Neural cell (in vitro differentiated cells): ENCODE results near the gene TSKU. TPM values are rescaled to one million over a fixed set of nuclear protein-coding genes. Genes with fewer than 3 reads are reported as not detected.

ENCODE experiments used
- H2AFZ ChIP-seq: fragments of 200-600, 300-800 bp; sonication (generic), shearing (Covaris generic); 2 replicates; pipeline ENCODE4 v1.6.0; 2014; ENCODE audit warnings: low read depth, mild to moderate bottlenecking, antibody characterized with exemption, low read length, moderate library complexity
- H3F3A ChIP-seq: fragments of 200-600 bp; shearing (Covaris generic); 2 replicates; pipeline ENCODE4 v1.6.1; 2016; ENCODE audit warnings: mild to moderate bottlenecking, moderate library complexity, mixed read lengths, antibody characterized with exemption, low read length; ENCODE audit not compliant: insufficient read depth, poor library complexity, severe bottlenecking
- H3K27ac ChIP-seq: fragments of 200-600, 300-800 bp; sonication (generic), shearing (Covaris generic); 2 replicates; pipeline ENCODE4 v1.5.1; 2014; ENCODE audit warnings: mild to moderate bottlenecking, low read length, moderate library complexity
- H3K27me3 ChIP-seq: fragments of 300-800, 200-600 bp; sonication (generic), shearing (Covaris generic); 2 replicates; pipeline ENCODE4 v1.6.0; 2014; ENCODE audit warnings: mild to moderate bottlenecking, low read depth, low read length, moderate library complexity; ENCODE audit not compliant: insufficient read depth
- H3K36me3 ChIP-seq: fragments of 300-800, 200-600 bp; sonication (generic), shearing (Covaris generic); 2 replicates; pipeline ENCODE4 v1.5.1; 2014; ENCODE audit warnings: mild to moderate bottlenecking, antibody characterized with exemption, low read length, moderate library complexity; ENCODE audit not compliant: insufficient read depth
- H3K4me2 ChIP-seq: fragments of 300-800, 200-600 bp; sonication (generic), shearing (Covaris generic); 2 replicates; pipeline ENCODE4 v1.6.0; 2014; ENCODE audit warnings: mild to moderate bottlenecking, low read length
- H3K4me3 ChIP-seq: fragments of 300-800, 200-600 bp; sonication (generic), shearing (Covaris generic); 2 replicates; pipeline ENCODE4 v1.5.1; 2014; ENCODE audit warnings: mild to moderate bottlenecking, low read length, moderate library complexity
- H3K79me2 ChIP-seq: fragments of 200-600 bp; shearing (Covaris generic); replicated peaks from 2 replicates; pipeline ENCODE4 v1.6.0; 2014; ENCODE audit warnings: mild to moderate bottlenecking, low read length, moderate library complexity; ENCODE audit not compliant: insufficient read depth
- H3K9ac ChIP-seq: fragments of 300-800, 200-600 bp; sonication (generic), shearing (Covaris generic); 2 replicates; pipeline ENCODE4 v1.6.1; 2016; ENCODE audit warnings: mild to moderate bottlenecking, low read length, mixed read lengths
- H3K9me2 ChIP-seq: fragments of 200-600 bp; shearing (Covaris generic); 2 replicates; pipeline ENCODE4 v1.6.1; 2016; ENCODE audit warnings: mild to moderate bottlenecking, low read length, mixed read lengths; ENCODE audit not compliant: insufficient read depth
- H3K9me3 ChIP-seq: fragments of 200-600, 300-800 bp; sonication (generic), shearing (Covaris generic); 2 replicates; pipeline ENCODE4 v1.6.1; 2016; ENCODE audit warnings: mild to moderate bottlenecking, mixed run types, low read length, moderate library complexity, mixed read lengths
- H4K20me1 ChIP-seq: fragments of 200-600 bp; shearing (Covaris generic); 2 replicates; pipeline ENCODE4 v1.6.1; 2016; ENCODE audit warnings: mild to moderate bottlenecking, mixed run types; ENCODE audit not compliant: insufficient read depth
- EP300 ChIP-seq: fragments of 450-650 bp; conservative IDR thresholded peaks from 2 replicates; pipeline ENCODE4 v1.6.1; 2014; ENCODE audit warnings: antibody characterized with exemption, mild to moderate bottlenecking, moderate library complexity; ENCODE audit not compliant: poor library complexity, severe bottlenecking
- EZH2 ChIP-seq: fragments of 200-600, 300-800 bp; shearing (Covaris generic), sonication (generic); IDR thresholded peaks from 2 replicates; pipeline ENCODE4 v1.6.1; 2014; ENCODE audit warnings: antibody characterized with exemption, low read length, borderline replicate concordance, mild to moderate bottlenecking; ENCODE audit not compliant: insufficient read depth, poor library complexity, severe bottlenecking
- MXI1 ChIP-seq: fragments of 450-650 bp; conservative IDR thresholded peaks from 2 replicates; pipeline ENCODE4 v1.6.1; 2014; ENCODE audit warnings: antibody characterized with exemption, mild to moderate bottlenecking; ENCODE audit not compliant: poor library complexity, severe bottlenecking
- POLR2AphosphoS5 ChIP-seq: IDR thresholded peaks from 2 replicates; pipeline ENCODE4 v1.6.1; 2012
- RAD21 ChIP-seq: fragments of 450-650 bp; conservative IDR thresholded peaks from 2 replicates; pipeline ENCODE4 v1.6.1; 2014; ENCODE audit warnings: antibody characterized with exemption, mild to moderate bottlenecking, moderate library complexity
- SMC3 ChIP-seq: fragments of 450-650 bp; conservative IDR thresholded peaks from 2 replicates; pipeline ENCODE4 v1.6.1; 2014; ENCODE audit warnings: antibody characterized with exemption, mild to moderate bottlenecking, moderate library complexity; ENCODE audit not compliant: poor library complexity
- TAF1 ChIP-seq: IDR thresholded peaks from 2 replicates; pipeline ENCODE4 v1.6.1; 2012; ENCODE audit warnings: low read depth
- polyA plus RNA-seq: library from polyadenylated mRNA; depleted of rRNA; stranded (reverse); fragments of >200 nt; gene quantifications from 2 replicates; pipeline ENCODE4 v1.2.3, GENCODE V29; 2014
- TF ChIP-seq, protein P1 (sequence below): fragments of 450-650 bp; IDR thresholded peaks from 2 replicates; pipeline ENCODE4 v1.5.1; 2014; ENCODE audit warnings: antibody characterized with exemption, mild to moderate bottlenecking, moderate library complexity; ENCODE audit not compliant: poor library complexity, severe bottlenecking
- TF ChIP-seq, protein P2 (sequence below): IDR thresholded peaks from 2 replicates; pipeline ENCODE4 v1.6.1; 2012; ENCODE audit warnings: borderline replicate concordance

The TSKU gene
- polyA plus RNA-seq, 1 donor from 2014 or later: 3.5 TPM

DNA sequence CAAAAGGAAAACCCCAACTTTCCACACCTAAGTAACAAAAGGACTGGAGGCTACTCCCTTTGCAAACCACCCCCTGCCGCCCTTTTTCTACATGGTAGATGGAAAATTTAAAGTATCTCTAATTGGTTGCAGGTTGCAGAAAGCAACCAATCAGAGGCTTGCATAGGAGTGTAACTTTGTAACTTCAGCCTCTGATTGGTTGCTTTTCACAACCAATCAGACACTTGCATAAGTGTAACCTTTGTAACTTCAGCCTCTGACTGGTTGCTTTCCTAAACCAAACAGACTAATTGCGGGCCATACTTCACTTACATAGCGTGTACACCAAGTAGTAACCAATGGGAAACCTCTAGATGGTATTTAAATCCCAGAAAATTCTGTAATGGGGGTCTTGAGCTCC is 60.8 kb downstream of the TSKU start:
- Histone ChIP-seq H3F3A (no peaks in the 10 kb centered on the region), H3K9me2 (no peaks in the 10 kb centered on the region), H3K27ac (no peak overlapping the region), H3K79me2 (no peaks in the 10 kb centered on the region), H3K4me2 (no peak overlapping the region), H4K20me1 (no peaks in the 10 kb centered on the region), H3K9ac (no peak overlapping the region), H3K4me3 (no peak overlapping the region), H3K9me3 (no peaks in the 10 kb centered on the region), H2AFZ (no peak overlapping the region), H3K27me3 (no peaks in the 10 kb centered on the region), H3K36me3 (no peaks in the 10 kb centered on the region)
- TF ChIP-seq TAF1 (no peak), EP300 (no peak), SMC3 (no peak), RAD21 (no peak), POLR2AphosphoS5 (no peak)

DNA sequence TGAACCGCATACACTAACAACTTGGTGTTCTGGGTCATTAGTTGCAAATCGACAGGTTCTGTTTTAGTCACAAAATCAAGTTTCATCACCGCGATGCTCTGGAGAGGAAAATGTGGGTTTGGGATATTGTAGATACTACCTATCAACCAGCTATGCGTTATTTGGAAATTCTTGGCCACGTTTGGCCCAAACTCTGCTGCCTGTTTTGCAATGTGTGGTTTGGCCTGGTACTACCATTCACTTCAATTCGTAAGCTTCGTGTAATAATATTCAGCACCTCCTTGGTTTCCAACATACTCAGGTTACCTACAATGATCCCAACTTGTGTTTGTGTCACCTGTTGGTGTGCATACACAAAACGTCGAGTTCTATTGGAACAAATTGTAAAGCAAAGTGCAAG is 61.4 kb downstream of the TSKU start:
- Histone ChIP-seq H4K20me1 (no peaks in the 10 kb centered on the region), H3K9me2 (no peaks in the 10 kb centered on the region), H3K27me3 (no peaks in the 10 kb centered on the region), H3K4me3 (no peak overlapping the region), H2AFZ (no peak overlapping the region), H3K4me2 (no peak overlapping the region), H3F3A (no peaks in the 10 kb centered on the region), H3K9me3 (no peaks in the 10 kb centered on the region), H3K9ac (no peak overlapping the region), H3K27ac (no peak overlapping the region), H3K79me2 (no peaks in the 10 kb centered on the region), H3K36me3 (no peaks in the 10 kb centered on the region)
- TF ChIP-seq POLR2AphosphoS5 (no peak), EZH2 (no peak), SMC3 (no peak), TAF1 (no peak), EP300 (no peak), MXI1 (no peak), RAD21 (no peak)
- TF ChIP-seq, protein P1, sequence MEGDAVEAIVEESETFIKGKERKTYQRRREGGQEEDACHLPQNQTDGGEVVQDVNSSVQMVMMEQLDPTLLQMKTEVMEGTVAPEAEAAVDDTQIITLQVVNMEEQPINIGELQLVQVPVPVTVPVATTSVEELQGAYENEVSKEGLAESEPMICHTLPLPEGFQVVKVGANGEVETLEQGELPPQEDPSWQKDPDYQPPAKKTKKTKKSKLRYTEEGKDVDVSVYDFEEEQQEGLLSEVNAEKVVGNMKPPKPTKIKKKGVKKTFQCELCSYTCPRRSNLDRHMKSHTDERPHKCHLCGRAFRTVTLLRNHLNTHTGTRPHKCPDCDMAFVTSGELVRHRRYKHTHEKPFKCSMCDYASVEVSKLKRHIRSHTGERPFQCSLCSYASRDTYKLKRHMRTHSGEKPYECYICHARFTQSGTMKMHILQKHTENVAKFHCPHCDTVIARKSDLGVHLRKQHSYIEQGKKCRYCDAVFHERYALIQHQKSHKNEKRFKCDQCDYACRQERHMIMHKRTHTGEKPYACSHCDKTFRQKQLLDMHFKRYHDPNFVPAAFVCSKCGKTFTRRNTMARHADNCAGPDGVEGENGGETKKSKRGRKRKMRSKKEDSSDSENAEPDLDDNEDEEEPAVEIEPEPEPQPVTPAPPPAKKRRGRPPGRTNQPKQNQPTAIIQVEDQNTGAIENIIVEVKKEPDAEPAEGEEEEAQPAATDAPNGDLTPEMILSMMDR: no peak
- TF ChIP-seq, protein P2, sequence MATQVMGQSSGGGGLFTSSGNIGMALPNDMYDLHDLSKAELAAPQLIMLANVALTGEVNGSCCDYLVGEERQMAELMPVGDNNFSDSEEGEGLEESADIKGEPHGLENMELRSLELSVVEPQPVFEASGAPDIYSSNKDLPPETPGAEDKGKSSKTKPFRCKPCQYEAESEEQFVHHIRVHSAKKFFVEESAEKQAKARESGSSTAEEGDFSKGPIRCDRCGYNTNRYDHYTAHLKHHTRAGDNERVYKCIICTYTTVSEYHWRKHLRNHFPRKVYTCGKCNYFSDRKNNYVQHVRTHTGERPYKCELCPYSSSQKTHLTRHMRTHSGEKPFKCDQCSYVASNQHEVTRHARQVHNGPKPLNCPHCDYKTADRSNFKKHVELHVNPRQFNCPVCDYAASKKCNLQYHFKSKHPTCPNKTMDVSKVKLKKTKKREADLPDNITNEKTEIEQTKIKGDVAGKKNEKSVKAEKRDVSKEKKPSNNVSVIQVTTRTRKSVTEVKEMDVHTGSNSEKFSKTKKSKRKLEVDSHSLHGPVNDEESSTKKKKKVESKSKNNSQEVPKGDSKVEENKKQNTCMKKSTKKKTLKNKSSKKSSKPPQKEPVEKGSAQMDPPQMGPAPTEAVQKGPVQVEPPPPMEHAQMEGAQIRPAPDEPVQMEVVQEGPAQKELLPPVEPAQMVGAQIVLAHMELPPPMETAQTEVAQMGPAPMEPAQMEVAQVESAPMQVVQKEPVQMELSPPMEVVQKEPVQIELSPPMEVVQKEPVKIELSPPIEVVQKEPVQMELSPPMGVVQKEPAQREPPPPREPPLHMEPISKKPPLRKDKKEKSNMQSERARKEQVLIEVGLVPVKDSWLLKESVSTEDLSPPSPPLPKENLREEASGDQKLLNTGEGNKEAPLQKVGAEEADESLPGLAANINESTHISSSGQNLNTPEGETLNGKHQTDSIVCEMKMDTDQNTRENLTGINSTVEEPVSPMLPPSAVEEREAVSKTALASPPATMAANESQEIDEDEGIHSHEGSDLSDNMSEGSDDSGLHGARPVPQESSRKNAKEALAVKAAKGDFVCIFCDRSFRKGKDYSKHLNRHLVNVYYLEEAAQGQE: no peak

DNA sequence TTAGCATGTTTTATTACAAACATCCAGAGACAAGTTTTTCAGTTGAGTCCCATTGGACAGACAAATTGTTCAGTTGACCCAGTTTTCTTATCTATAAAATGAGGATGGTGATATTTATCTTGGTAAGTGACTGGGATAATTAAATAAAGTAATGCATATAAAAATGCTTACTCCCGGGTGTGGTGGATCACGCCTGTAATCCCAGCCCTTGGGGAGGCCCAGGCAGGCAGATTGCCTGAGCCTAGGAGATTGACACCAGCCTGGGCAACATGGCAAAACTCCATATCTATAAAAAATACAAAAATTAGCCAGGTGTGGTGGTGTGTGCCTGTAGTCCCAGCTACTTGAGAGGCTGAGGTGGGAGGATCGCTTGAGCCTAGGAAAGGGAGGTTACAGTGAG is 61.9 kb downstream of the TSKU start:
- TF ChIP-seq MXI1 (no peak), POLR2AphosphoS5 (no peak), TAF1 (no peak), EZH2 (no peak), SMC3 (no peak), RAD21 (no peak), EP300 (no peak)
- TF ChIP-seq, protein P2: no peak
- TF ChIP-seq, protein P1: no peak
- Histone ChIP-seq H3F3A (no peaks in the 10 kb centered on the region), H3K4me2 (no peak overlapping the region), H3K4me3 (no peak overlapping the region), H3K9me2 (no peaks in the 10 kb centered on the region), H3K9ac (no peak overlapping the region), H4K20me1 (no peaks in the 10 kb centered on the region), H3K9me3 (no peaks in the 10 kb centered on the region), H2AFZ (no peak overlapping the region), H3K27ac (no peak overlapping the region), H3K36me3 (no peaks in the 10 kb centered on the region), H3K27me3 (no peaks in the 10 kb centered on the region), H3K79me2 (no peaks in the 10 kb centered on the region)
